GM19438 (cell line): ENCODE results near the gene ARSH.
"Not testable (repeated sequence)": the region's sequence is repeated elsewhere in the genome, so short reads cannot be mapped to it uniquely, and the experiment has no call there.

Experiments used
- ATAC-seq: cut with Tn5 transposase; IDR thresholded peaks from one replicate; pipeline ENCODE4 v1.9.1; 2021; ENCODE audit warnings: low read depth; ENCODE audit not compliant: unreplicated experiment

Gene ARSH, protein sequence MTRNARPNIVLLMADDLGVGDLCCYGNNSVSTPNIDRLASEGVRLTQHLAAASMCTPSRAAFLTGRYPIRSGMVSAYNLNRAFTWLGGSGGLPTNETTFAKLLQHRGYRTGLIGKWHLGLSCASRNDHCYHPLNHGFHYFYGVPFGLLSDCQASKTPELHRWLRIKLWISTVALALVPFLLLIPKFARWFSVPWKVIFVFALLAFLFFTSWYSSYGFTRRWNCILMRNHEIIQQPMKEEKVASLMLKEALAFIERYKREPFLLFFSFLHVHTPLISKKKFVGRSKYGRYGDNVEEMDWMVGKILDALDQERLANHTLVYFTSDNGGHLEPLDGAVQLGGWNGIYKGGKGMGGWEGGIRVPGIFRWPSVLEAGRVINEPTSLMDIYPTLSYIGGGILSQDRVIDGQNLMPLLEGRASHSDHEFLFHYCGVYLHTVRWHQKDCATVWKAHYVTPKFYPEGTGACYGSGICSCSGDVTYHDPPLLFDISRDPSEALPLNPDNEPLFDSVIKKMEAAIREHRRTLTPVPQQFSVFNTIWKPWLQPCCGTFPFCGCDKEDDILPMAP

GRCh38 chrX:3006495-3006894, at the start of gene ARSH:
ARSH (plus strand) TSS chrX:3006546; CDS start chrX:3006613, 67 bp downstream.
- ATAC-seq, result no peak

- no peak for ATAC-seq
These were observed 48.1 kb upstream of the ARSH start for GRCh38 chrX:2958199-2958598.

- ATAC-seq, result no peak
These were observed 45.4 kb upstream of the ARSH start for GRCh38 chrX:2960861-2961515.

GRCh38 chrX:2962381-2962780, 44.0 kb upstream of the ARSH start:
- ATAC-seq, result no peak

DNA sequence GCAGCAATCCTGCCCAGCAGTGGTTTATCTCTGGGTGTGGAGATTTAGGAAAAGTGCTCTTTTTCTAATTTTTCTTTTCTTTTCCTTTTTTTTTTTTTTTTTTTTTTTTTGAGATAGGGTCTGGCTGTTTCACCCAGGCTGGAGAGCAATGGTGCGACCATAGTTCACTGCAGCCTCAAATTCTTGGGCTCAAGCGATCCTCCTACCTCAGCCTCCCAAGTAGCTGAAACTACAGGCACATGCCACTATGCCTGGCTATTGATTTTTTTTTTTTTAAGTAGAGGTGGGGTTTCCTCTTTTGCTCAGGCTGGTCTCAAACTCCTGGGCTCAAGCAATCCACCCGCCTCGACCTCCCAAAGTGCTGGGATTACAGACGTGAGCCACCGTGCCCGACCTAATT, 42.9 kb upstream of the ARSH start:
- not testable (repeated sequence) for ATAC-seq

GRCh38 chrX:2963992-2964794, 42.2 kb upstream of the ARSH start:
- not testable (repeated sequence) for ATAC-seq

DNA sequence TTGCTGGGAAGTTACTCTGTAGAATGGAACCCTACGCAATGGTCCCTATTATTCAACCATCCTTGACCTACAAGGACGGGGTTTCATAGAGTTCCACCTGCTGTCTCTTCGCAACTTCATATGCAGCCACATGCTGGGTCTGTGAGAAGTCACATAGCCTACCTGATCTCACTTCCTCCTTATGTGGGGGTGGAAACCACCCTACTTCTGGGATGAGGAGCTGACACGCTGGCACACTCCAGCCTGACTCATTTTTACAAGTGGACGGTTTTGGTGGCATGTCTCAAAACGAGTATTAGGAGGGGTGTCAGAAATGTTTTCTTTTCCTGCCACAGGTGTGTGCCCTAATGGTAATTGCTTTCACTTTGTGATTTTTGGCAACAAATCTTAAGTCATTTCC, 40.4 kb upstream of the ARSH start:
- ATAC-seq, result peak; percentile 87

DNA sequence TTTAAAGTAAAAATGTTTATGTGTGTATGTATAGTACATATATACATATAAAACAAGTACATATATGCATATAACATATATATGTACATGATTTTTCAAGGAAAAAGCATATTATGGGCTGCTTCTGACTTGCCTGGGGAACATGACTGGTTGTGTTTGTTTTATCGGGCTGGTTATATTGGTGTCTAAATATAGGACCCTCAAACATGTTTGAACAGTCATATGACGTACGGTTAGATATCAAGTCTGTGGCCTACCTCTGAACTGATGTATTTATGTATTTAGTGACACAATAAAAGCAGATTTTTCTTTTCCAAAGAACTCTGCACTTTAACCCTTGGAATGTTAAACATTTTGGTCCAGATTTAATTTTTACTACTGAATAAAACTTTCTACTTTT, 39.3 kb upstream of the ARSH start:
- no peak for ATAC-seq

DNA sequence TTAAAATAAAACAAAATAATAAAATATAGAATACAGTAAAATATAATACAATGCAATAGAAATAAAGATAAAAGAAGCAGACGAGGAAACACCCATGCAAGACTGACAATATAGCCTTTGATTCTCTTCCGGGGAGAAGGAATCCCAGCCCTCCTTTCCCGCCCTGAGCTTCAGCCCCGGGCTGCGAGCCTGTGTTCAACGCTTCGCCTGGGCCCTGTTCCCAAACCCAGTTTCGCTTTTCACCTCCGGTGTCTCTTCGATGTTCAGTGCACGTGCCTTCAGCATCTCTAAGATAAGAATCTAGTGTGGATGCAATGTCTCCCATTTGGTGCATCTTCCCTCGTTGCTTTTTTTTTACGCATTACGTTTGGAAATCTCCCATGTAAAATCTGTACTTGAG, 38.8 kb upstream of the ARSH start:
- ATAC-seq, result no peak

GRCh38 chrX:2967998-2968909, 38.1 kb upstream of the ARSH start:
- ATAC-seq, result no peak

GRCh38 chrX:2969021-2969420, 37.3 kb upstream of the ARSH start:
- no peak for ATAC-seq

GRCh38 chrX:2972391-2972790, 34.0 kb upstream of the ARSH start:
- ATAC-seq, result no peak

DNA sequence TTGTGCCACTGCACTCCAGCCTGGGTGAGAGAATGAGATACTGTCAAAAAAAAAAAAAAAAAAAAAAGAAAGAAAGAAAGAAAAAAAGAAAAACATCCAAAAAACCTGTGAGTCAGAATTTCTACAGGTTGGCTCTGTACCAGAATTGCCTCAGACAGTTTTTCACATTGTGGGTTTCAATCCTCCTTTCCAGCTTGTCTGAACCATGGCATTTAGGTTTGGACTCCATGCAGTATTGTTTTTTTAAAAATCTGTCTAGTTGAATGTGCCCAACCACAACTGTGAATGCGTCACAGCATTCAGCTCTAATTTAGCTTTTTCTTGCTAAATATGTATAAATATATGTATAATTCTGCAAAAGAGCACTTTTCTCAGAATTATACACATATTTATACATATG, 31.4 kb upstream of the ARSH start:
- ATAC-seq, result no peak

DNA sequence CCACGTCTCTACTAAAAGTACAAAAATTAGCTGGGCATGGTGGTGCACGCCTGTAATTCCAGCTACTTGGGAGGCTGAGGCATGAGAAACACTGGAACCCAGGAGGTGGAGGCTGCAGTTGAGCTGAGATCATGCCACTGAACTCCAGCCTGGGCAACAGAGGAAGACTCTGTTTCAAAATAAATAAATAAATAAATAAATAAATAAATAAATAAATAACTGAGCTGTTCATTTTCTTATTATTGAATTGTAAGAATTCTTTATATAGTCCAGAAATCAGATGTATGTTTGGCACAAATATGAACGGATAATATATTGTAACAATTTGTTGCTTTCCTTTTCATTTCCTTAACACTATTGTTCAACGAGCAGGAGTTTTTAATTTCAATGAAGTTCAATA, 27.7 kb upstream of the ARSH start:
- not testable (repeated sequence) for ATAC-seq

DNA sequence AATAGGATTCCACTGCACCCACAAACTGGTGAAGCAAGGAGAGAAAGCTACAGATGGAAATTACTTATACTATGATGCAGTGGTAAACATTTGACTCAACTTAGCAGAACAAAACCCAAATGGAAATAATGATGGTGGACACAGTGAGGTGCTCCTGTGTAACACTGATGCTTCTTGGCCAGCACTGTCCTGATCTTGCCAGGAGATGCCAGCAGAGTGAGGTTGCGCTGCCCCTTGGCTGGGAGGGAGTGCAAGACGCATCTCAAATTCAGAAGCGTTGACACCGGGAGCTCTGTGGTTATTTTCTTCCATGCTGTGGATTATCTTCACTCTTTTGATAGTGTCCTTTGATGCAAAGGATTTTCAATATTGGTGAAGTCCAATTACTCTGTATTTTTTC, 22.0 kb upstream of the ARSH start:
- ATAC-seq, result no peak

DNA sequence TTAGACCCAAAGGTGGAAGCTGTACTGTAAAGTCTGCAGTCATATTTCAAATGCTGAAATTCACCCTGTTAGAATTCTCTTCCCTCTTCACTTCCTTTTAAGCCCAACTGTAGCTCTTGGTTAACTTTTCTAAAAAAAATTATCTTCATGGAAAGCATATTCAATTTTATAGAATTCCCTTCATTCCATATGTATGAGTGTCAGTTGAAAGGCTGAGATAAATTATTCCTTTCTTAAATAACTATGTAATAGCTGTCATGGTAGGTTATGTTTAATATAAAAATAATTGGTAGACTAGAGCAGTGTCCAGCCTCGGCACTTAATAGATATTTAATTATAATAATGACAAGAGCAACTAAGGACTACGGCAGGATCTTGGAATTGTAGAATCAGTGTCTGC, 16.8 kb upstream of the ARSH start:
- no peak for ATAC-seq

DNA sequence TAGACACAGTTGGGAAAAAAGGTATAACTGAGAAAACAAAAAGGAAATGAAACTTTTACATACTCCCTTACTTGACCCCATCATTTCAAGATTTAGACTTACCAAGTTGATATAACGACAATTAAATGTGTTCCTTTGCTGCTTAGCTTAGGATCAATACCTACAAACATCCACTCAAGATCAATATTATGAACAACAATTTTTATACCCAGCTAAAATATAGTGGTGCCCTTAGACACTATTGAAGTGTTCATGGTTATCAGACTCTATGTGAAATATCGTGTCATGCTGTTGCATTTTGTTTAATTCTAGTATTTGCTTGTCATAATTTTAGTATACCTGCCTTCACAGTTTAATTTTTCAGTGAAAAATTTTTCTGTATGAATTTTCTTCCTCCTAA, 4.2 kb downstream of the ARSH start:
- no peak for ATAC-seq

GRCh38 chrX:3017492-3017891, 11.1 kb downstream of the ARSH start:
- no peak for ATAC-seq

DNA sequence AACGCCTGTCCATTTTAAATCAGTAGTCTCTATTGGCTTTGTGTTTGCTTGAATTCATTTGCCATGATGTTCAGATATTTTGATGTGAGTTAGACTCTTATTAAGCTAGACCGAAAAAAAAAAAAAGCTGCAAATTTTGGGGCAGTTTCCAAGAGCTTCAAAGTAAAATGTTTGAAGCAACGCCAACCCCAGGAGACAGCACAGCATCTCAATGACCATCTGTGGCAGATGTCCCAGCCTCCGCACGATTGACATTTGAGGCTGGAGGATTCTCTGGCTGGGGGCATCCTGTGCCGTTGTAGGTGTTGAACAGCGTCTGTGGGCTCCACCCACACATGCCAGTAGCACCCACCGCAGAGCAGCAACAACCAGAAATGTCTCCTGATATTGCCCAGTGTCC, 17.8 kb downstream of the ARSH start:
- no peak for ATAC-seq
